Neural progenitor cell (in vitro differentiated cells): ENCODE data around the gene BORCS8. TPM values are rescaled to one million over a fixed set of nuclear protein-coding genes. Genes with fewer than 3 reads are reported as not detected.

Source experiments
- DNase-seq: peaks from one replicate; pipeline ENCODE4 v3.0.0-alpha.2; 2016; ENCODE audit warnings: low spot score
- H2AFZ ChIP-seq: fragments of 200-600 bp; sonication (generic); replicated peaks from 2 replicates; pipeline ENCODE4 v1.6.1; 2016; ENCODE audit warnings: antibody characterized with exemption
- H3F3A ChIP-seq: fragments of 200-600 bp; sonication (generic); 2 replicates; pipeline ENCODE4 v1.6.1; 2016; ENCODE audit warnings: antibody characterized with exemption, low read depth
- H3K27ac ChIP-seq: fragments of 200-600 bp; sonication (generic); 2 replicates; pipeline ENCODE4 v1.5.1; 2016; ENCODE audit warnings: mild to moderate bottlenecking
- H3K27me3 ChIP-seq: fragments of 200-600 bp; sonication (generic); 2 replicates; pipeline ENCODE4 v1.6.1; 2016; ENCODE audit warnings: mild to moderate bottlenecking, moderate library complexity
- H3K36me3 ChIP-seq: fragments of 200-600 bp; sonication (generic); 2 replicates; pipeline ENCODE4 v1.5.1; 2016
- H3K4me1 ChIP-seq: fragments of 200-600 bp; sonication (generic); 2 replicates; pipeline ENCODE4 v1.6.1; 2016; ENCODE audit warnings: mixed run types
- H3K4me2 ChIP-seq: fragments of 200-600 bp; sonication (generic); 2 replicates; pipeline ENCODE4 v1.6.1; 2016
- H3K4me3 ChIP-seq: fragments of 200-600 bp; sonication (generic); 2 replicates; pipeline ENCODE4 v1.5.1; 2016
- H3K79me2 ChIP-seq: fragments of 200-600 bp; sonication (generic); 2 replicates; pipeline ENCODE4 v1.6.1; 2016; ENCODE audit warnings: low read depth
- H3K9ac ChIP-seq: fragments of 200-600 bp; sonication (generic); 2 replicates; pipeline ENCODE4 v1.6.1; 2016
- H3K9me3 ChIP-seq: fragments of 200-600 bp; sonication (generic); 2 replicates; pipeline ENCODE4 v1.5.1; 2016; ENCODE audit warnings: low read depth
- H4K20me1 ChIP-seq: fragments of 200-600 bp; sonication (generic); 2 replicates; pipeline ENCODE4 v1.6.1; 2016; ENCODE audit warnings: low read depth
- H3K27ac Mint-ChIP-seq: 3 replicates; pipeline ENCODE4 v1.8.0; 2021; ENCODE audit warnings: mixed read lengths
- H3K27me3 Mint-ChIP-seq: 2 replicates; pipeline ENCODE4 v1.8.0; 2022; ENCODE audit warnings: low read depth, mild to moderate bottlenecking, inconsistent platforms, moderate library complexity, mixed read lengths; ENCODE audit not compliant: insufficient read depth
- H3K36me3 Mint-ChIP-seq: 3 replicates; pipeline ENCODE4 v1.8.0; 2021; ENCODE audit warnings: mixed read lengths
- H3K4me1 Mint-ChIP-seq: 3 replicates; pipeline ENCODE4 v1.8.0; 2021; ENCODE audit warnings: mixed read lengths
- H3K4me3 Mint-ChIP-seq: 3 replicates; pipeline ENCODE4 v1.8.0; 2021; ENCODE audit warnings: mild to moderate bottlenecking, moderate library complexity, mixed read lengths
- H3K9me3 Mint-ChIP-seq: 3 replicates; pipeline ENCODE4 v1.8.0; 2020; ENCODE audit warnings: mixed read lengths
- EZH2 ChIP-seq: fragments of 200-600 bp; sonication (generic); IDR thresholded peaks from 2 replicates; pipeline ENCODE4 v1.6.1; 2017; ENCODE audit warnings: antibody characterized with exemption, mild to moderate bottlenecking, moderate library complexity
- EZH2phosphoT487 ChIP-seq: fragments of 200-600 bp; sonication (generic); IDR thresholded peaks from 2 replicates; pipeline ENCODE4 v1.6.1; 2017; ENCODE audit warnings: antibody characterized with exemption
- total RNA-seq: library from RNA; depleted of rRNA; stranded (reverse); fragments of >200 nt; gene quantifications from 2 replicates; pipeline ENCODE4 v1.2.3, GENCODE V29; 2015; ENCODE audit warnings: low replicate concordance
- TF ChIP-seq, protein P1 (sequence below): fragments of 200-600 bp; sonication (generic); IDR thresholded peaks from 2 replicates; pipeline ENCODE4 v1.5.1; 2017; ENCODE audit warnings: antibody characterized with exemption, mild to moderate bottlenecking

The BORCS8 gene
- total RNA-seq, 1 donor from 2014 or later, result 6.3 TPM

DNA sequence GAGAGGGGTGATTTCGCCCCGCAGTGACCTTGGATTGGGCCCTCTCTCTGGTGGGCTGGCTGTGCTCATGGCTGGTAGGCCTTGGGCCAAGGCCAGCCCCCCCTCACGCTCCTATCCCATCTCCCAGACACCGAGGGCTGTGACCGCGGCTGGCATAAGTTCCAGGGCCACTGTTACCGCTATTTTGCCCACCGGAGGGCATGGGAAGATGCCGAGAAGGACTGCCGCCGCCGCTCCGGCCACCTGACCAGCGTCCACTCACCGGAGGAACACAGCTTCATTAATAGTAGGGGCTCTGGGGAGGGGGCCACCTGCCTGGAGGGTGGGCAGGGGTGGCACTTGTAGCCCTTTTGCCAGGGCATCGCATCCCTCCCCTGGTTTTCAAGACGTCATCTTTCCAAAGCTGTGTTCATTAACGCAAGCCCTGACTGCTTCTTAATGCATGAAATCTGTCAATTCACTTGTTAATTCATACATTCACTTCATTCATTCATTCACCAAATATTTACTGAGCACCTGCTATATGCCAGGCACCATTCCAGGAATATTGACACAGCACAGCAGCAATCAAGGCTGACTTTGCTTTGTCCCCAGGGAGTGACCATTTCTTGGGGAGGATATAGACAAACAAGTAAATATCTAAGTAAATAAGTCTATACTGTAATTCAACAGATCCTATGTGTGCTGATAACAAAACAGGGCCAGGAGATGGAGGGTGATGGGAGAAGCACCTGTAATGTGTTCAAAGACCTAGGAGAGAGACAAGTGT lies 46.4 kb upstream of the BORCS8 start:
- H3K27me3 Mint-ChIP-seq, result peaks cover 8% of the 10 kb centered on the region
- Histone ChIP-seq H3K4me3 (no peak overlapping the region), H3K4me1 (no peaks in the 10 kb centered on the region), H3K27me3 (no peaks in the 10 kb centered on the region), H3F3A (no peaks in the 10 kb centered on the region), H3K9ac (no peak overlapping the region), H2AFZ (no peak overlapping the region), H3K36me3 (no peaks in the 10 kb centered on the region), H3K27ac (no peak overlapping the region), H3K9me3 (no peaks in the 10 kb centered on the region), H3K4me2 (no peak overlapping the region), H4K20me1 (no peaks in the 10 kb centered on the region), H3K79me2 (no peaks in the 10 kb centered on the region)
- DNase-seq, result no peak
- H3K27ac Mint-ChIP-seq, result no peak overlapping the region
- no peaks in the 10 kb centered on the region for H3K4me1 Mint-ChIP-seq
- H3K9me3 Mint-ChIP-seq, result peaks cover 20% of the 10 kb centered on the region
- peaks cover 3% of the 10 kb centered on the region for H3K36me3 Mint-ChIP-seq
- no peak for TF ChIP-seq EZH2
- H3K4me3 Mint-ChIP-seq, result no peak overlapping the region

DNA sequence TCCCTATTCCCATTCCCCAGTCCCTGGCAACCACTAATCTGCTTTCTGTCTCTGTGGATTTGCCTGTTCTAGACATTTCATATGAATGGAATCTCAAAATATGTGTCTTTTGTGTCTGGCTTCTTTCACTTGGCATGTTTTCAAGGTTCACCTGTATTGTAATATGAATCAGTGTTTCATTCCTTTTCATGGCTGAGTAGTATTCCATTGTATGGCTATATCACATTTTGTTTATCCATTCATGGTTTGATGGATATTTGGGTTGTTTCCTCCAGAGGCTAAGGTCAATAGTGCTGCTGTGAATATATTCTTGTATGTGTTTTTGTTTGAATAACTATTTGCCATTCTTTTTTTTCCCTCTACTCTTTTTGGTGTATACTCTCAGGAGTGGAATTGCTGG lies 44.2 kb upstream of the BORCS8 start:
- no peaks in the 10 kb centered on the region for H3K4me1 ChIP-seq
- TF ChIP-seq EZH2 (no peak), EZH2phosphoT487 (no peak)
- TF ChIP-seq, protein P1, sequence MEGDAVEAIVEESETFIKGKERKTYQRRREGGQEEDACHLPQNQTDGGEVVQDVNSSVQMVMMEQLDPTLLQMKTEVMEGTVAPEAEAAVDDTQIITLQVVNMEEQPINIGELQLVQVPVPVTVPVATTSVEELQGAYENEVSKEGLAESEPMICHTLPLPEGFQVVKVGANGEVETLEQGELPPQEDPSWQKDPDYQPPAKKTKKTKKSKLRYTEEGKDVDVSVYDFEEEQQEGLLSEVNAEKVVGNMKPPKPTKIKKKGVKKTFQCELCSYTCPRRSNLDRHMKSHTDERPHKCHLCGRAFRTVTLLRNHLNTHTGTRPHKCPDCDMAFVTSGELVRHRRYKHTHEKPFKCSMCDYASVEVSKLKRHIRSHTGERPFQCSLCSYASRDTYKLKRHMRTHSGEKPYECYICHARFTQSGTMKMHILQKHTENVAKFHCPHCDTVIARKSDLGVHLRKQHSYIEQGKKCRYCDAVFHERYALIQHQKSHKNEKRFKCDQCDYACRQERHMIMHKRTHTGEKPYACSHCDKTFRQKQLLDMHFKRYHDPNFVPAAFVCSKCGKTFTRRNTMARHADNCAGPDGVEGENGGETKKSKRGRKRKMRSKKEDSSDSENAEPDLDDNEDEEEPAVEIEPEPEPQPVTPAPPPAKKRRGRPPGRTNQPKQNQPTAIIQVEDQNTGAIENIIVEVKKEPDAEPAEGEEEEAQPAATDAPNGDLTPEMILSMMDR, result no peak
- H3K4me3 ChIP-seq, result no peak overlapping the region
- H2AFZ ChIP-seq, result no peak overlapping the region
- no peaks in the 10 kb centered on the region for H3F3A ChIP-seq
- no peaks in the 10 kb centered on the region for H3K36me3 ChIP-seq
- H3K9ac ChIP-seq, result no peak overlapping the region
- H3K4me2 ChIP-seq, result no peak overlapping the region
- no peak overlapping the region for H3K27ac ChIP-seq
- no peaks in the 10 kb centered on the region for H3K9me3 ChIP-seq
- H3K9me3 Mint-ChIP-seq, result peaks cover 24% of the 10 kb centered on the region
- H3K27me3 ChIP-seq, result peaks cover 6% of the 10 kb centered on the region
- peaks cover 3% of the 10 kb centered on the region for H3K36me3 Mint-ChIP-seq
- H3K4me3 Mint-ChIP-seq, result peak overlapping the region; percentile 4
- no peaks in the 10 kb centered on the region for H4K20me1 ChIP-seq
- H3K4me1 Mint-ChIP-seq, result no peaks in the 10 kb centered on the region
- no peaks in the 10 kb centered on the region for H3K79me2 ChIP-seq
- H3K27me3 Mint-ChIP-seq, result peaks cover 9% of the 10 kb centered on the region
- H3K27ac Mint-ChIP-seq, result no peak overlapping the region
- DNase-seq, result no peak

DNA sequence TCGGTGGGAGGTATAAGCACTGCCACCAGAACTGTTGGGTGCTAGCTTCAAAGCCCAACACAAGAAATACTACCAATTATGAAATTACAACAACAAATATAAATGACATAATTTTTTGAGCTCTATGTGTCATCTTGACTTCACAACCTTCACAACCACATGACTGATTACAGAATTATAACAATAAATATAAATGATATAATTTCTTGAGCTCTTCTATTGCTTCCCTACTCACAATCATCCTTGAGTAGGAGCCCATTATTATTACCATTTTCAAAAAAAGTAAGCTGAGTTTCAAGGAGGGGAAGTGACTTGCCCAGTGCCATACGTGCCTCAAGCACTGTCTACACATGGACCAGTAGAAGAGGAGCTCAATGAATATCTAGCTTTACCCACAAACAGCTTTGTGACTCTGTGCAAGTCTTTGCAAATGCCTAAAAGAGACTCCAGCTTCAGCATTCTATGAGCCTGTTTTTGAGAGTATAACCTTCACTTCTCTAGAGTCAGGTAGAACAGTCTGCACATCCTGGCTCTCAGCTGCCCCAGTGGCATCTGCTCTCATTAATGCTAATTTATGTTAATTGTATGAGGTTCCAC lies 42.4 kb upstream of the BORCS8 start:
- DNase-seq, result no peak
- TF ChIP-seq EZH2phosphoT487 (no peak), EZH2 (no peak)
- TF ChIP-seq, protein P1, result no peak
- no peak overlapping the region for H3K9ac ChIP-seq
- H3K4me2 ChIP-seq, result no peak overlapping the region
- no peak overlapping the region for H2AFZ ChIP-seq
- peaks cover 24% of the 10 kb centered on the region for H3K9me3 Mint-ChIP-seq
- no peak overlapping the region for H3K4me3 ChIP-seq
- H4K20me1 ChIP-seq, result no peaks in the 10 kb centered on the region
- H3K4me1 ChIP-seq, result no peaks in the 10 kb centered on the region
- no peak overlapping the region for H3K27ac Mint-ChIP-seq
- H3K9me3 ChIP-seq, result no peaks in the 10 kb centered on the region
- H3K27ac ChIP-seq, result no peak overlapping the region
- H3K79me2 ChIP-seq, result no peaks in the 10 kb centered on the region
- H3K27me3 ChIP-seq, result peaks cover 10% of the 10 kb centered on the region
- H3K27me3 Mint-ChIP-seq, result peaks cover 9% of the 10 kb centered on the region
- no peaks in the 10 kb centered on the region for H3K36me3 ChIP-seq
- H3K4me1 Mint-ChIP-seq, result no peaks in the 10 kb centered on the region
- peaks cover 3% of the 10 kb centered on the region for H3K36me3 Mint-ChIP-seq
- H3K4me3 Mint-ChIP-seq, result no peak overlapping the region
- no peaks in the 10 kb centered on the region for H3F3A ChIP-seq

DNA sequence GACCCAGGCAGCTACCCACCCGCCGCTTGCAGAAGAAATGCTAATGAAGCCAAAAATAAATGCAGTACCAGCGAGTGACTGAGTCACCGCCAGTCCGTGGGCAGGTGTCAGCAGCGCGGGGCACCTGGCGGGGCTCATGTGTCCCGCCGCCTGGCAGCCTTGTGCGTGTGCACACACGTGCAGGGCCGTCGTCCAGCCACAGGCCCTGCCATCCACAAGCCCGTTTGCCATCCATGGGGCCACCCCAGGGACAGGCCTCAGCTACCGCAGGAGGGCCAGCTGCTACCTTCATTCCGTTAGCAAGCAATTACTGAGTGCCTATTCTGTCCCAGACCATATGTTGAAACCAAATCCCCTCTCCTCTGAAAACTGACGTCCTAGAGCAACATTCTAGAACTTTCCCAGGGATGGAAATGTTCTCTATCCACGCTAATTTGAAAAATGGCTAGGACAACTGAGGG lies 40.3 kb upstream of the BORCS8 start:
- no peaks in the 10 kb centered on the region for H3K4me1 ChIP-seq
- no peaks in the 10 kb centered on the region for H3K36me3 ChIP-seq
- H3K79me2 ChIP-seq, result no peaks in the 10 kb centered on the region
- peaks cover 24% of the 10 kb centered on the region for H3K9me3 Mint-ChIP-seq
- H3K4me3 ChIP-seq, result no peak overlapping the region
- H3K4me1 Mint-ChIP-seq, result no peaks in the 10 kb centered on the region
- no peak overlapping the region for H3K27ac ChIP-seq
- no peaks in the 10 kb centered on the region for H3K9me3 ChIP-seq
- peaks cover 3% of the 10 kb centered on the region for H3K36me3 Mint-ChIP-seq
- no peak overlapping the region for H3K4me3 Mint-ChIP-seq
- peaks cover 30% of the 10 kb centered on the region for H3K27me3 ChIP-seq
- TF ChIP-seq EZH2phosphoT487 (no peak), EZH2 (no peak)
- TF ChIP-seq, protein P1, result no peak
- H3K4me2 ChIP-seq, result no peak overlapping the region
- H3K27ac Mint-ChIP-seq, result no peak overlapping the region
- H3K9ac ChIP-seq, result no peak overlapping the region
- no peak overlapping the region for H2AFZ ChIP-seq
- peaks cover 11% of the 10 kb centered on the region for H3K27me3 Mint-ChIP-seq
- no peak for DNase-seq
- H4K20me1 ChIP-seq, result no peaks in the 10 kb centered on the region
- H3F3A ChIP-seq, result no peaks in the 10 kb centered on the region
